Activated CD8-positive, alpha-beta T cell treated with anti-CD3 and anti-CD28 coated beads for 36 hours (primary cell): ENCODE results near the gene PCDH9. TPM values are rescaled to one million over a fixed set of nuclear protein-coding genes. Genes with fewer than 3 reads are reported as not detected.

Experiments
- ATAC-seq: fragments of 200-7000 bp; cut with Tn5 transposase; one replicate; pipeline ENCODE4 v1.10.0; 2021; ENCODE audit warnings: mild to moderate bottlenecking, moderate library complexity
- CTCF ChIA-PET: fragments of 350-600 bp; sonication (Branson Sonifier 250); formaldehyde crosslinking; loops from one replicate; lab custom pipeline; 2021; ENCODE audit warnings: antibody characterized with exemption; lab: Charles Lee
- POLR2A ChIA-PET: fragments of 350-600 bp; sonication (Branson Sonifier 250); formaldehyde crosslinking; loops from one replicate; lab custom pipeline; 2021; ENCODE audit warnings: antibody characterized with exemption; lab: Charles Lee
- DNase-seq: peaks from one replicate; pipeline ENCODE4 v3.0.0-alpha.2; 2020
- H3K27ac Mint-ChIP-seq: one replicate; pipeline ENCODE4 v1.8.0; 2021; ENCODE audit warnings: mild to moderate bottlenecking, mixed read lengths
- H3K27me3 Mint-ChIP-seq: one replicate; pipeline ENCODE4 v1.8.0; 2021; ENCODE audit warnings: mixed read lengths
- H3K36me3 Mint-ChIP-seq: one replicate; pipeline ENCODE4 v1.8.0; 2021; ENCODE audit warnings: low read depth, mixed read lengths
- H3K4me1 Mint-ChIP-seq: one replicate; pipeline ENCODE4 v1.8.0; 2021; ENCODE audit warnings: low read depth, mixed read lengths
- H3K4me3 Mint-ChIP-seq: one replicate; pipeline ENCODE4 v1.8.0; 2021; ENCODE audit warnings: mild to moderate bottlenecking, moderate library complexity, mixed read lengths
- H3K9me3 Mint-ChIP-seq: one replicate; pipeline ENCODE4 v1.8.0; 2021; ENCODE audit warnings: mixed read lengths
- CTCF ChIP-seq: fragments of 200-600 bp; IDR thresholded peaks from one replicate; pipeline ENCODE4 v1.8.0; 2022; ENCODE audit warnings: antibody characterized with exemption, mild to moderate bottlenecking
- intact Hi-C: fragments of 100-400 bp; cut with micrococcal nuclease; formaldehyde crosslinking; loops from one replicate; pipeline ENCODE4 v1.10.0; 2022
- total RNA-seq, 2 experiments: library from RNA; stranded (reverse); gene quantifications; one replicate each; pipeline ENCODE4 v1.2.3, GENCODE V29; 2021

Gene PCDH9
- total RNA-seq, 2 experiments from 2014 or later, result 0.04 to 0.14 TPM

- ChIA-PET POLR2A (interaction anchor here (0.6 kb wide), 1 partner anchor 110 kb away, joined by 3 read pairs; no protein-coding TSS in a partner anchor), CTCF (no interaction called here)
- TF ChIP-seq CTCF, result no peak
- H3K4me3 Mint-ChIP-seq, result no peak overlapping the region
- H3K4me1 Mint-ChIP-seq, result no peaks in the 10 kb centered on the region
- peaks cover 2% of the 10 kb centered on the region for H3K9me3 Mint-ChIP-seq
- ATAC-seq, result no peak
- DNase-seq, result no peak
- no peak overlapping the region for H3K27ac Mint-ChIP-seq
- intact Hi-C loops, result no loop called here
- H3K36me3 Mint-ChIP-seq, result no peaks in the 10 kb centered on the region
- no peaks in the 10 kb centered on the region for H3K27me3 Mint-ChIP-seq
Observed at GRCh38 chr13:66559093-66559492, 671.0 kb downstream of the PCDH9 start.

- Mint-ChIP-seq H3K9me3 (peaks cover 2% of the 10 kb centered on the region), H3K27me3 (no peaks in the 10 kb centered on the region), H3K36me3 (no peaks in the 10 kb centered on the region), H3K4me1 (no peaks in the 10 kb centered on the region), H3K27ac (no peak overlapping the region), H3K4me3 (no peak overlapping the region)
- intact Hi-C loops, result no loop called here
- POLR2A ChIA-PET, result no interaction called here
- TF ChIP-seq CTCF, result no peak
- DNase-seq, result no peak
- CTCF ChIA-PET, result no interaction called here
- ATAC-seq, result no peak
Observed at GRCh38 chr13:66558506-66558905, 671.6 kb downstream of the PCDH9 start.

GRCh38 chr13:66557357-66557756 lies 672.8 kb downstream of the PCDH9 start:
- DNase-seq, result no peak
- TF ChIP-seq CTCF, result no peak
- CTCF ChIA-PET, result no interaction called here
- H3K36me3 Mint-ChIP-seq, result no peaks in the 10 kb centered on the region
- no peaks in the 10 kb centered on the region for H3K9me3 Mint-ChIP-seq
- H3K4me3 Mint-ChIP-seq, result no peak overlapping the region
- intact Hi-C loops, result no loop called here
- no peak for ATAC-seq
- no peaks in the 10 kb centered on the region for H3K27me3 Mint-ChIP-seq
- H3K4me1 Mint-ChIP-seq, result no peaks in the 10 kb centered on the region
- POLR2A ChIA-PET, result no interaction called here
- H3K27ac Mint-ChIP-seq, result no peak overlapping the region

- H3K27ac Mint-ChIP-seq, result no peak overlapping the region
- H3K9me3 Mint-ChIP-seq, result no peaks in the 10 kb centered on the region
- H3K27me3 Mint-ChIP-seq, result no peaks in the 10 kb centered on the region
- ChIA-PET POLR2A (no interaction called here), CTCF (no interaction called here)
- H3K4me1 Mint-ChIP-seq, result no peaks in the 10 kb centered on the region
- intact Hi-C loops, result no loop called here
- DNase-seq, result no peak
- H3K36me3 Mint-ChIP-seq, result no peaks in the 10 kb centered on the region
- H3K4me3 Mint-ChIP-seq, result no peak overlapping the region
- no peak for TF ChIP-seq CTCF
- no peak for ATAC-seq
Observed at GRCh38 chr13:66556306-66556705, 673.8 kb downstream of the PCDH9 start.

DNA sequence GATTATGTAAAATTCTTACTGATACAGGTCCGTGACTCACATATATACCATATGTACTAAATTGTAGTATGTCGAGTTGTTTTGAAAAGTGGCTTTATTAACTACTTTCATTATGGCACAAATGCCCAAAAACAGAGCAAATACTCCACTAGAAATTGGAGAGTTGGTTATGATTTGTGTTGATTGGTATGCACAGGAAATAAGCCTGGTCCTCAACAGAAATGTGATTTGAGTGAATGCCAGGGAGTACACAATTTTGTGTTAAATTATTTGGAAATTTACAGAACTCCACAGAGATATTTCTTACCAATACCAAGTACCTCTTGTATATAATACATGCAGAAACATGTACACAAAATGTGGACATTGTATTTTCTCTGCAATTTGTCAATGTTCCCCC lies 676.7 kb downstream of the PCDH9 start:
- no peak for TF ChIP-seq CTCF
- intact Hi-C loops, result no loop called here
- H3K4me1 Mint-ChIP-seq, result no peaks in the 10 kb centered on the region
- H3K36me3 Mint-ChIP-seq, result no peaks in the 10 kb centered on the region
- no peak overlapping the region for H3K27ac Mint-ChIP-seq
- H3K9me3 Mint-ChIP-seq, result no peaks in the 10 kb centered on the region
- CTCF ChIA-PET, result no interaction called here
- no peaks in the 10 kb centered on the region for H3K27me3 Mint-ChIP-seq
- no peak overlapping the region for H3K4me3 Mint-ChIP-seq
- DNase-seq (no peak), ATAC-seq (no peak)
- POLR2A ChIA-PET, result no interaction called here
